ENCODE measurements around the gene TRPV4.

TRPV4 gene

GRCh38 chr12:109768901-109769670, 64.1 kb downstream of the TRPV4 start:
- Histone ChIP-seq H3K27ac (no peak overlapping the region), H3K9ac (no peak overlapping the region; a peak in 1 of 22 replicates), H3K4me3 (no peak overlapping the region), H3K36me3 (no peaks in the 10 kb centered on the region), H4K20me1 (peaks cover 0 to 21% (median 0%) of the 10 kb centered on the region in 11 experiments; a peak in 2 of 22 replicates), H3K9me3 (replicated peaks in 1 of 11) (peaks cover 0 to 12% (median under 1%) of the 10 kb centered on the region in 11 experiments; a peak in 10 of 22 replicates), H3K27me3 (no peaks in the 10 kb centered on the region; a peak in 1 of 22 replicates), H3K4me2 (no peak overlapping the region), H3K4me1 (peaks cover 0 to 11% (median 8%) of the 10 kb centered on the region in 10 experiments; a peak in 14 of 20 replicates)
- TF ChIP-seq Cebpa-rat (IDR thresholded peaks at IDR 0.05) = no peak

DNA sequence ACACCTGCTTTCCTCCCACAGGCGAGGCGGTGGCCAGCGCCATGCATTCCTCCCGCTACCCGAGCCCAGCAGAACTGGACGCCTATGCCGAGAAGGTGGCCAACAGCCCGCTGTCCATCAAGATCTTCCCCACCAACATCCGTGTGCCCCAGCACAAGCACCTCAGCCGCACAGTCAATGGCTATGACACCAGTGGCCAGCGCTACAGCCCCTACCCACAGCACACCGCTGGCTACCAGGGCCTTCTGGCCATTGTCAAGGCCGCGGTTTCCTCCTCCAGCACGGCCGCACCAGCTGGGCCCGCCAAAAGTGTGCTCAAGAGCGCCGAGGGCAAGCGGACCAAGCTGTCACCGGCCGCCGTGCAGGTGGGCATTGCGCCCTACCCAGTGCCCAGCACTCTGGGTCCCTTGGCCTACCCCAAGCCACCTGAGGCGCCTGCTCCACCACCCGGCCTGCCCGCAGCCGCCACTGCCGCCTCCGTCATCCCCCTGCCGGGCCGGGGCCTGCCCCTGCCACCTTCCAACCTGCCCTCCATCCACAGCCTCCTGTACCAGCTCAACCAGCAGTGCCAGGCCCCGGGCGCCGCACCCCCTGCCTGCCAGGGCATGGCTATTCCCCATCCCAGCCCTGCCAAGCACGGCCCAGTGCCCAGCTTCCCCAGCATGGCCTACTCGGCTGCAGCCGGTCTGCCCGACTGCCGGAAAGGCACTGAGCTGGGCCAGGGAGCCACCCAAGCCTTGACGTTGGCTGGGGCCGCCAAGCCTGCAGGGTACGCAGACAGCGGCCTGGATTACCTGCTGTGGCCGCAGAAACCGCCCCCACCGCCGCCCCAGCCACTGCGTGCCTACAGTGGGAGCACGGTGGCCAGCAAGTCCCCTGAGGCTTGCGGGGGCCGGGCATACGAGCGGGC, 65.0 kb downstream of the TRPV4 start:
- H3K4me1 ChIP-seq = peaks cover 0 to 5% (median 2%) of the 10 kb centered on the region in 10 experiments; a peak in 10 of 20 replicates
- H3K9ac ChIP-seq = no peak overlapping the region
- H3K4me2 ChIP-seq = no peak overlapping the region
- H3K4me3 ChIP-seq = no peak overlapping the region
- H3K27ac ChIP-seq = no peak overlapping the region
- H3K9me3 ChIP-seq (replicated peaks in 1 of 11) = peaks cover 0 to 20% (median 8%) of the 10 kb centered on the region in 11 experiments; a peak in 18 of 22 replicates
- no peaks in the 10 kb centered on the region for H3K27me3 ChIP-seq
- H4K20me1 ChIP-seq = peaks cover 0 to 21% (median 0%) of the 10 kb centered on the region in 11 experiments; a peak in 2 of 22 replicates
- H3K36me3 ChIP-seq = peaks cover 0 to 6% (median 0%) of the 10 kb centered on the region in 11 experiments; a peak in 1 of 22 replicates
- TF ChIP-seq Cebpa-rat (IDR thresholded peaks at IDR 0.05) = no peak

GRCh38 chr12:109767456-109767855, 65.7 kb downstream of the TRPV4 start:
- Histone ChIP-seq H3K9me3 (replicated peaks in 1 of 11) (peaks cover 0 to 27% (median 12%) of the 10 kb centered on the region in 11 experiments; a peak in 18 of 22 replicates), H3K36me3 (peaks cover 0 to 6% (median 0%) of the 10 kb centered on the region in 11 experiments; a peak in 1 of 22 replicates), H4K20me1 (peaks cover 0 to 20% (median 0%) of the 10 kb centered on the region in 11 experiments; a peak in 2 of 22 replicates), H3K27ac (no peak overlapping the region), H3K4me3 (no peak overlapping the region), H3K4me1 (peaks cover 0 to 11% (median 7%) of the 10 kb centered on the region in 10 experiments; a peak in 17 of 20 replicates), H3K4me2 (no peak overlapping the region), H3K9ac (no peak overlapping the region), H3K27me3 (no peaks in the 10 kb centered on the region)
- TF ChIP-seq Cebpa-rat (IDR thresholded peaks at IDR 0.05) = no peak

- Histone ChIP-seq H3K9me3 (replicated peaks in 1 of 11) (peaks cover 0 to 28% (median 12%) of the 10 kb centered on the region in 11 experiments; a peak in 18 of 22 replicates), H3K36me3 (peaks cover 0 to 6% (median 0%) of the 10 kb centered on the region in 11 experiments; a peak in 1 of 22 replicates), H3K4me3 (no peak overlapping the region), H3K9ac (no peak overlapping the region), H4K20me1 (peaks cover 0 to 10% (median 0%) of the 10 kb centered on the region in 11 experiments; a peak in 1 of 22 replicates), H3K4me2 (no peak overlapping the region), H3K27ac (no peak overlapping the region), H3K4me1 (peaks cover 0 to 19% (median 12%) of the 10 kb centered on the region in 10 experiments; a peak in 17 of 20 replicates), H3K27me3 (no peaks in the 10 kb centered on the region)
- TF ChIP-seq Cebpa-rat (IDR thresholded peaks at IDR 0.05) = no peak
These were observed 66.9 kb downstream of the TRPV4 start for GRCh38 chr12:109766251-109766778.

GRCh38 chr12:109765446-109765810, 67.8 kb downstream of the TRPV4 start:
- TF ChIP-seq Cebpa-rat (IDR thresholded peaks at IDR 0.05) = no peak
- peaks cover 0 to 28% (median 12%) of the 10 kb centered on the region in 11 experiments; a peak in 18 of 22 replicates for H3K9me3 ChIP-seq (replicated peaks in 1 of 11)

GRCh38 chr12:109764776-109765445, 68.3 kb downstream of the TRPV4 start:
- H3K4me2 ChIP-seq = no peak overlapping the region
- H3K9me3 ChIP-seq (replicated peaks in 1 of 11) = peaks cover 0 to 28% (median 12%) of the 10 kb centered on the region in 11 experiments; a peak in 18 of 22 replicates
- no peaks in the 10 kb centered on the region for H3K27me3 ChIP-seq
- peaks cover 0 to 10% (median 0%) of the 10 kb centered on the region in 11 experiments; a peak in 1 of 22 replicates for H4K20me1 ChIP-seq
- no peak for TF ChIP-seq Cebpa-rat (IDR thresholded peaks at IDR 0.05)
- H3K27ac ChIP-seq = no peak overlapping the region
- no peak overlapping the region for H3K9ac ChIP-seq
- H3K36me3 ChIP-seq = peaks cover 0 to 6% (median 0%) of the 10 kb centered on the region in 11 experiments; a peak in 1 of 22 replicates
- peaks cover 6 to 31% (median 21%) of the 10 kb centered on the region in 10 experiments; a peak in 19 of 20 replicates for H3K4me1 ChIP-seq
- no peak overlapping the region for H3K4me3 ChIP-seq

More at GRCh38 chr12:109765446-109765810, 67.8 kb downstream of the TRPV4 start:
- Histone ChIP-seq H3K4me2 (no peak overlapping the region), H3K27me3 (no peaks in the 10 kb centered on the region), H3K36me3 (peaks cover 0 to 6% (median 0%) of the 10 kb centered on the region in 11 experiments; a peak in 1 of 22 replicates), H4K20me1 (peaks cover 0 to 10% (median 0%) of the 10 kb centered on the region in 11 experiments; a peak in 1 of 22 replicates), H3K4me1 (peaks cover 4 to 28% (median 18%) of the 10 kb centered on the region in 10 experiments; a peak in 19 of 20 replicates), H3K4me3 (no peak overlapping the region), H3K27ac (no peak overlapping the region), H3K9ac (no peak overlapping the region)

GRCh38 chr12:109764123-109764522, 69.1 kb downstream of the TRPV4 start:
- Histone ChIP-seq H3K4me2 (no peak overlapping the region), H3K9ac (no peak overlapping the region), H3K27ac (no peak overlapping the region), H3K9me3 (replicated peaks in 1 of 11) (peaks cover 0 to 28% (median 12%) of the 10 kb centered on the region in 11 experiments; a peak in 18 of 22 replicates), H3K4me1 (peaks cover 6 to 31% (median 21%) of the 10 kb centered on the region in 10 experiments; a peak in 19 of 20 replicates), H3K36me3 (peaks cover 0 to 6% (median 0%) of the 10 kb centered on the region in 11 experiments; a peak in 1 of 22 replicates), H4K20me1 (peaks cover 0 to 5% (median 0%) of the 10 kb centered on the region in 11 experiments; a peak in 1 of 22 replicates), H3K4me3 (no peak overlapping the region), H3K27me3 (no peaks in the 10 kb centered on the region)
- no peak for TF ChIP-seq Cebpa-rat (IDR thresholded peaks at IDR 0.05)

All from BLaER1 treated with 17β-estradiol and CSF1 and Interleukin-3, amounts not matched to agents 10 nM and 100 nM (cell line).